Gastrocnemius medialis (tissue), 4 donors: ENCODE data around the gene ZBTB18.
"Not testable (repeated sequence)": the region's sequence is repeated elsewhere in the genome, so short reads cannot be mapped to it uniquely, and the experiment has no call there.

Source experiments
- POLR2A ChIP-seq, 2 donors: fragments of 450-650 bp; IDR thresholded peaks; one replicate each; pipeline ENCODE4 v1.6.1; 2017; ENCODE audit warnings: antibody characterized with exemption in 2 of 2, mild to moderate bottlenecking in 2 of 2, moderate library complexity in 2 of 2
- TF ChIP-seq, protein P1 (sequence below), 5 experiments: fragments of 450-650 bp in 3 of 5; fragments of 200-600 bp in 2 of 5; sonication (generic) in 2 of 5; IDR thresholded peaks in 4 of 5; conservative IDR thresholded peaks in 1 of 5; 1 replicate in 4 of 5; 2 replicates in 1 of 5; pipeline ENCODE4 v1.5.1; 2016 to 2019; ENCODE audit warnings: antibody characterized with exemption in 5 of 5, mild to moderate bottlenecking in 3 of 5, moderate library complexity in 3 of 5

DNA sequence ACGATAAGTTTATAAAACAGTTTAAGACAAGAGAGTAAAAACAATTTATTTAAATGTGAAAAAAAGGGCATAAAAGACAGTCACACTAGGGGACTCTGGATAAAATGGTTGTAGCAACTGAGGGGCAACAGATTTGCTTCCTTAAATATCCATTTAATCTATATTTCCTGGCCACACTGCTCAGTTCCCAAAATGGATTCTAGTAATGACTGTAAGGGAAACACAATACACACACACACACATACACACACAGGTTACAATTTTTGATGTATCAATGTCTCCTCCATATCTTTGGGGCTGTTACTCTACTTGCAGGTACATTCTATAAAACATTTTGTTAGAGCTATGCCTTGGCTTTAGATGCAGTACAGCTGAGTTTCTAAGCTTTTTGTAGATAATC lies 4.8 kb upstream of the ZBTB18 start:
- TF ChIP-seq, protein P1, sequence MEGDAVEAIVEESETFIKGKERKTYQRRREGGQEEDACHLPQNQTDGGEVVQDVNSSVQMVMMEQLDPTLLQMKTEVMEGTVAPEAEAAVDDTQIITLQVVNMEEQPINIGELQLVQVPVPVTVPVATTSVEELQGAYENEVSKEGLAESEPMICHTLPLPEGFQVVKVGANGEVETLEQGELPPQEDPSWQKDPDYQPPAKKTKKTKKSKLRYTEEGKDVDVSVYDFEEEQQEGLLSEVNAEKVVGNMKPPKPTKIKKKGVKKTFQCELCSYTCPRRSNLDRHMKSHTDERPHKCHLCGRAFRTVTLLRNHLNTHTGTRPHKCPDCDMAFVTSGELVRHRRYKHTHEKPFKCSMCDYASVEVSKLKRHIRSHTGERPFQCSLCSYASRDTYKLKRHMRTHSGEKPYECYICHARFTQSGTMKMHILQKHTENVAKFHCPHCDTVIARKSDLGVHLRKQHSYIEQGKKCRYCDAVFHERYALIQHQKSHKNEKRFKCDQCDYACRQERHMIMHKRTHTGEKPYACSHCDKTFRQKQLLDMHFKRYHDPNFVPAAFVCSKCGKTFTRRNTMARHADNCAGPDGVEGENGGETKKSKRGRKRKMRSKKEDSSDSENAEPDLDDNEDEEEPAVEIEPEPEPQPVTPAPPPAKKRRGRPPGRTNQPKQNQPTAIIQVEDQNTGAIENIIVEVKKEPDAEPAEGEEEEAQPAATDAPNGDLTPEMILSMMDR (IDR thresholded peaks at IDR 0.05 in 4 of 5, conservative IDR thresholded peaks at IDR 0.05 in 1 of 5): not testable (repeated sequence)
- not testable (repeated sequence) for TF ChIP-seq POLR2A (IDR thresholded peaks at IDR 0.05)
